ENCODE measurements around the gene ATF7IP2. TPM values are rescaled to one million over a fixed set of nuclear protein-coding genes. Genes with fewer than 3 reads are reported as not detected.

Gene ATF7IP2
- total and polyA plus RNA-seq, 2 of the 13 experiments (the other 11 are each of a cell fraction or from before 2014, with no cell fraction given) = 117 to 217 TPM

DNA sequence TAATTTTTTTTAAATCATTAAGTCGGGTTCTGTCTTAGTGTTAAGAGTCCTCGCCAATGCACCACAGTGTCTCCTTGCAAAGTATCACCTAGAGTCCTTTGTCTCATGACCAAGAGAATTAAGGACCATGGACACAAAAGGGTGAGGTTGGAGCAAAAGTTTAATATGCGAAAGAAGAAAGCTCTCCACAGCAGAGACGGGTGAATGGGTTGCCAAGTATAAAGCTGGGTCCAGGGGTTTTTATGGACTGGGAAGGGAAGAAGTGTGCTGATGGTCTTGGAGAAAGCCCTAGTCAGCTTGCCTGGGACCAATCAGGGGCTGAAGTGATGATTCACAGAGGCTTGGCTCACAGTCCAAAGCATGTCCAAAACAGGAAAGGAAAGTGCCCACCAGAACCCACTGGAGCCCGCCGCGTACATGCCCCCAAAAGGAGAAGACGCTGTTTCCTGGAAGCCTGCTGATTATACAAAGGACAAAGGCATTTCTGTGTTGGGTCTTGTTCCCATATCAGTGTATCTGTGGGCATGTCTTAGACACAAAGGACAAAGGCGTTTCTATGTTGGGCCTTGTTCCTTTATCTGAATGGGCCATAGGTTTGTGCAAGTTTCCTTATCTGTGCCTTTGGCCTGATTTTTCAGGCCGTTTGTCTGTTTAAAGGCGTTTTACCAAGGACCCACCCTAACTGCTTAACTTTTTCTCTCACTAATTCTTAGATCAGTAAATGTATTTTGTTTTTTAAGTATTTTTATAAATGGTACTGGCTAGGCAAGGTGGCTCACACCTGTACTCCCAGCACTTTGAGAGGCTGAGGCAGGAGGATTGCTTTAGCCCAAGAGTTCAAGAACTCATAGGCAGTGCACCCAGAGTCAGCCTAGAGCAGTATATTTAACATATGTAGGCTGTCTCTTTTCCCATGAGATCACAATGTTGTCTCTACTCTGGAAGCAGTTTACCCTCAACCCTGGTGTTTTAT lies 28.7 kb upstream of the ATF7IP2 start (continued):
- no peak for TF ChIP-seq ZNF616 (CRISPR knock-in tag; IDR thresholded peaks at IDR 0.05; ENCODE audit: low read depth)
- TF ChIP-seq, protein P1, sequence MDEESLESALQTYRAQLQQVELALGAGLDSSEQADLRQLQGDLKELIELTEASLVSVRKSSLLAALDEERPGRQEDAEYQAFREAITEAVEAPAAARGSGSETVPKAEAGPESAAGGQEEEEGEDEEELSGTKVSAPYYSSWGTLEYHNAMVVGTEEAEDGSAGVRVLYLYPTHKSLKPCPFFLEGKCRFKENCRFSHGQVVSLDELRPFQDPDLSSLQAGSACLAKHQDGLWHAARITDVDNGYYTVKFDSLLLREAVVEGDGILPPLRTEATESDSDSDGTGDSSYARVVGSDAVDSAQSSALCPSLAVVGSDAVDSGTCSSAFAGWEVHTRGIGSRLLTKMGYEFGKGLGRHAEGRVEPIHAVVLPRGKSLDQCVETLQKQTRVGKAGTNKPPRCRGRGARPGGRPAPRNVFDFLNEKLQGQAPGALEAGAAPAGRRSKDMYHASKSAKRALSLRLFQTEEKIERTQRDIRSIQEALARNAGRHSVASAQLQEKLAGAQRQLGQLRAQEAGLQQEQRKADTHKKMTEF (CRISPR knock-in tag; IDR thresholded peaks at IDR 0.05) = peak; percentile 50; the same call in 1 of the 2 replicates
- TF ChIP-seq ZNF205 (CRISPR knock-in tag; IDR thresholded peaks at IDR 0.05) = no peak
- TF ChIP-seq, protein P2, sequence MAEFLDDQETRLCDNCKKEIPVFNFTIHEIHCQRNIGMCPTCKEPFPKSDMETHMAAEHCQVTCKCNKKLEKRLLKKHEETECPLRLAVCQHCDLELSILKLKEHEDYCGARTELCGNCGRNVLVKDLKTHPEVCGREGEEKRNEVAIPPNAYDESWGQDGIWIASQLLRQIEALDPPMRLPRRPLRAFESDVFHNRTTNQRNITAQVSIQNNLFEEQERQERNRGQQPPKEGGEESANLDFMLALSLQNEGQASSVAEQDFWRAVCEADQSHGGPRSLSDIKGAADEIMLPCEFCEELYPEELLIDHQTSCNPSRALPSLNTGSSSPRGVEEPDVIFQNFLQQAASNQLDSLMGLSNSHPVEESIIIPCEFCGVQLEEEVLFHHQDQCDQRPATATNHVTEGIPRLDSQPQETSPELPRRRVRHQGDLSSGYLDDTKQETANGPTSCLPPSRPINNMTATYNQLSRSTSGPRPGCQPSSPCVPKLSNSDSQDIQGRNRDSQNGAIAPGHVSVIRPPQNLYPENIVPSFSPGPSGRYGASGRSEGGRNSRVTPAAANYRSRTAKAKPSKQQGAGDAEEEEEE (CRISPR knock-in tag; IDR thresholded peaks at IDR 0.05; ENCODE audit: borderline replicate concordance) = no peak
- no peak for TF ChIP-seq RFXAP (CRISPR knock-in tag; IDR thresholded peaks at IDR 0.05; ENCODE audit: borderline replicate concordance)
- no peak for TF ChIP-seq NRL (CRISPR knock-in tag; IDR thresholded peaks at IDR 0.05; ENCODE audit: borderline replicate concordance)
- TF ChIP-seq, protein P3, sequence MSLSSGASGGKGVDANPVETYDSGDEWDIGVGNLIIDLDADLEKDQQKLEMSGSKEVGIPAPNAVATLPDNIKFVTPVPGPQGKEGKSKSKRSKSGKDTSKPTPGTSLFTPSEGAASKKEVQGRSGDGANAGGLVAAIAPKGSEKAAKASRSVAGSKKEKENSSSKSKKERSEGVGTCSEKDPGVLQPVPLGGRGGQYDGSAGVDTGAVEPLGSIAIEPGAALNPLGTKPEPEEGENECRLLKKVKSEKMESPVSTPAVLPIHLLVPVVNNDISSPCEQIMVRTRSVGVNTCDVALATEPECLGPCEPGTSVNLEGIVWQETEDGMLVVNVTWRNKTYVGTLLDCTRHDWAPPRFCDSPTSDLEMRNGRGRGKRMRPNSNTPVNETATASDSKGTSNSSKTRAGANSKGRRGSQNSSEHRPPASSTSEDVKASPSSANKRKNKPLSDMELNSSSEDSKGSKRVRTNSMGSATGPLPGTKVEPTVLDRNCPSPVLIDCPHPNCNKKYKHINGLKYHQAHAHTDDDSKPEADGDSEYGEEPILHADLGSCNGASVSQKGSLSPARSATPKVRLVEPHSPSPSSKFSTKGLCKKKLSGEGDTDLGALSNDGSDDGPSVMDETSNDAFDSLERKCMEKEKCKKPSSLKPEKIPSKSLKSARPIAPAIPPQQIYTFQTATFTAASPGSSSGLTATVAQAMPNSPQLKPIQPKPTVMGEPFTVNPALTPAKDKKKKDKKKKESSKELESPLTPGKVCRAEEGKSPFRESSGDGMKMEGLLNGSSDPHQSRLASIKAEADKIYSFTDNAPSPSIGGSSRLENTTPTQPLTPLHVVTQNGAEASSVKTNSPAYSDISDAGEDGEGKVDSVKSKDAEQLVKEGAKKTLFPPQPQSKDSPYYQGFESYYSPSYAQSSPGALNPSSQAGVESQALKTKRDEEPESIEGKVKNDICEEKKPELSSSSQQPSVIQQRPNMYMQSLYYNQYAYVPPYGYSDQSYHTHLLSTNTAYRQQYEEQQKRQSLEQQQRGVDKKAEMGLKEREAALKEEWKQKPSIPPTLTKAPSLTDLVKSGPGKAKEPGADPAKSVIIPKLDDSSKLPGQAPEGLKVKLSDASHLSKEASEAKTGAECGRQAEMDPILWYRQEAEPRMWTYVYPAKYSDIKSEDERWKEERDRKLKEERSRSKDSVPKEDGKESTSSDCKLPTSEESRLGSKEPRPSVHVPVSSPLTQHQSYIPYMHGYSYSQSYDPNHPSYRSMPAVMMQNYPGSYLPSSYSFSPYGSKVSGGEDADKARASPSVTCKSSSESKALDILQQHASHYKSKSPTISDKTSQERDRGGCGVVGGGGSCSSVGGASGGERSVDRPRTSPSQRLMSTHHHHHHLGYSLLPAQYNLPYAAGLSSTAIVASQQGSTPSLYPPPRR (CRISPR knock-in tag; IDR thresholded peaks at IDR 0.05; ENCODE audit: borderline replicate concordance) = peak; percentile 48; the same call in 1 of the 2 replicates
- TF ChIP-seq HNRNPL (IDR thresholded peaks at IDR 0.05; ENCODE audit: low read depth, low read length) = peak; percentile 61; the same call in 1 of the 2 replicates
- TF ChIP-seq, protein P4, sequence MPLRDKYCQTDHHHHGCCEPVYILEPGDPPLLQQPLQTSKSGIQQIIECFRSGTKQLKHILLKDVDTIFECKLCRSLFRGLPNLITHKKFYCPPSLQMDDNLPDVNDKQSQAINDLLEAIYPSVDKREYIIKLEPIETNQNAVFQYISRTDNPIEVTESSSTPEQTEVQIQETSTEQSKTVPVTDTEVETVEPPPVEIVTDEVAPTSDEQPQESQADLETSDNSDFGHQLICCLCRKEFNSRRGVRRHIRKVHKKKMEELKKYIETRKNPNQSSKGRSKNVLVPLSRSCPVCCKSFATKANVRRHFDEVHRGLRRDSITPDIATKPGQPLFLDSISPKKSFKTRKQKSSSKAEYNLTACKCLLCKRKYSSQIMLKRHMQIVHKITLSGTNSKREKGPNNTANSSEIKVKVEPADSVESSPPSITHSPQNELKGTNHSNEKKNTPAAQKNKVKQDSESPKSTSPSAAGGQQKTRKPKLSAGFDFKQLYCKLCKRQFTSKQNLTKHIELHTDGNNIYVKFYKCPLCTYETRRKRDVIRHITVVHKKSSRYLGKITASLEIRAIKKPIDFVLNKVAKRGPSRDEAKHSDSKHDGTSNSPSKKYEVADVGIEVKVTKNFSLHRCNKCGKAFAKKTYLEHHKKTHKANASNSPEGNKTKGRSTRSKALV (CRISPR knock-in tag; IDR thresholded peaks at IDR 0.05) = no peak
- TF ChIP-seq, protein P5, sequence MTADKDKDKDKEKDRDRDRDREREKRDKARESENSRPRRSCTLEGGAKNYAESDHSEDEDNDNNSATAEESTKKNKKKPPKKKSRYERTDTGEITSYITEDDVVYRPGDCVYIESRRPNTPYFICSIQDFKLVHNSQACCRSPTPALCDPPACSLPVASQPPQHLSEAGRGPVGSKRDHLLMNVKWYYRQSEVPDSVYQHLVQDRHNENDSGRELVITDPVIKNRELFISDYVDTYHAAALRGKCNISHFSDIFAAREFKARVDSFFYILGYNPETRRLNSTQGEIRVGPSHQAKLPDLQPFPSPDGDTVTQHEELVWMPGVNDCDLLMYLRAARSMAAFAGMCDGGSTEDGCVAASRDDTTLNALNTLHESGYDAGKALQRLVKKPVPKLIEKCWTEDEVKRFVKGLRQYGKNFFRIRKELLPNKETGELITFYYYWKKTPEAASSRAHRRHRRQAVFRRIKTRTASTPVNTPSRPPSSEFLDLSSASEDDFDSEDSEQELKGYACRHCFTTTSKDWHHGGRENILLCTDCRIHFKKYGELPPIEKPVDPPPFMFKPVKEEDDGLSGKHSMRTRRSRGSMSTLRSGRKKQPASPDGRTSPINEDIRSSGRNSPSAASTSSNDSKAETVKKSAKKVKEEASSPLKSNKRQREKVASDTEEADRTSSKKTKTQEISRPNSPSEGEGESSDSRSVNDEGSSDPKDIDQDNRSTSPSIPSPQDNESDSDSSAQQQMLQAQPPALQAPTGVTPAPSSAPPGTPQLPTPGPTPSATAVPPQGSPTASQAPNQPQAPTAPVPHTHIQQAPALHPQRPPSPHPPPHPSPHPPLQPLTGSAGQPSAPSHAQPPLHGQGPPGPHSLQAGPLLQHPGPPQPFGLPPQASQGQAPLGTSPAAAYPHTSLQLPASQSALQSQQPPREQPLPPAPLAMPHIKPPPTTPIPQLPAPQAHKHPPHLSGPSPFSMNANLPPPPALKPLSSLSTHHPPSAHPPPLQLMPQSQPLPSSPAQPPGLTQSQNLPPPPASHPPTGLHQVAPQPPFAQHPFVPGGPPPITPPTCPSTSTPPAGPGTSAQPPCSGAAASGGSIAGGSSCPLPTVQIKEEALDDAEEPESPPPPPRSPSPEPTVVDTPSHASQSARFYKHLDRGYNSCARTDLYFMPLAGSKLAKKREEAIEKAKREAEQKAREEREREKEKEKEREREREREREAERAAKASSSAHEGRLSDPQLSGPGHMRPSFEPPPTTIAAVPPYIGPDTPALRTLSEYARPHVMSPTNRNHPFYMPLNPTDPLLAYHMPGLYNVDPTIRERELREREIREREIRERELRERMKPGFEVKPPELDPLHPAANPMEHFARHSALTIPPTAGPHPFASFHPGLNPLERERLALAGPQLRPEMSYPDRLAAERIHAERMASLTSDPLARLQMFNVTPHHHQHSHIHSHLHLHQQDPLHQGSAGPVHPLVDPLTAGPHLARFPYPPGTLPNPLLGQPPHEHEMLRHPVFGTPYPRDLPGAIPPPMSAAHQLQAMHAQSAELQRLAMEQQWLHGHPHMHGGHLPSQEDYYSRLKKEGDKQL (CRISPR knock-in tag; IDR thresholded peaks at IDR 0.05; ENCODE audit: low read depth) = no peak
- no peak for TF ChIP-seq NFIB (CRISPR knock-in tag; IDR thresholded peaks at IDR 0.05; ENCODE audit: borderline replicate concordance)
